ENCODE results near the gene EFNA3.
"Not testable (repeated sequence)": the region's sequence is repeated elsewhere in the genome, so short reads cannot be mapped to it uniquely, and the experiment has no call there.

The EFNA3 gene

DNA sequence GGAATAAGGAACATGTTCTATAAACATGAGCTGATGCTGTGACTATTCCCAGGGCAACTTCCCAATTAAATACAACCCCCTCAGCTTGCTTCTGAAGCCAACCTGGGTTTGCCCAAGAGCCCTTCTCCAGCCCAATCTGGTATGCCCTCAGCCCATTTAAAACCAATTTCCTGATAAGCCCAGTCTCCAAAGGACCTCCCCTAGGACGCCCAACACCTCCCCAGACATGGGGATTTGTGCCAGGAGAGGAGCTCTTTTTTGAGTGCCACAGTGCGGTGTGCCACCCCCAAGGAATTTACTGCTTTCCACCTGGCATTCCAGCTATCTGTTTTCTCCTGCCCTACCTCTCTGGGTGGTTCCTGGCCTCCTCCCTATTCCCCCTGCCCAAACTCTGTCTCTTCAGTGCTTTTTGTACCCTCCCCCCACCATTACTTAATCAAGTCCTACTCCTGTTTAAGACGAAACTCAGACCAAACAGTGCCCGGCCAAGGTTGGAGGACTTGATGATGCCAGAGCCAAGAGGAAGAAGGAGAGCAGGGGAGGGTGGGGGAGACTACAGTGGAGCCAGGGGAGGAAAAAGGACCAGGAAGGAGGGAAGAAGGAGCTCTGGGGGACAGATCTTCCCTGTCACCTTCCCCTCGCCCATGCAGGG, 37.6 kb downstream of the EFNA3 start:
- DNase-seq: no peak

DNA sequence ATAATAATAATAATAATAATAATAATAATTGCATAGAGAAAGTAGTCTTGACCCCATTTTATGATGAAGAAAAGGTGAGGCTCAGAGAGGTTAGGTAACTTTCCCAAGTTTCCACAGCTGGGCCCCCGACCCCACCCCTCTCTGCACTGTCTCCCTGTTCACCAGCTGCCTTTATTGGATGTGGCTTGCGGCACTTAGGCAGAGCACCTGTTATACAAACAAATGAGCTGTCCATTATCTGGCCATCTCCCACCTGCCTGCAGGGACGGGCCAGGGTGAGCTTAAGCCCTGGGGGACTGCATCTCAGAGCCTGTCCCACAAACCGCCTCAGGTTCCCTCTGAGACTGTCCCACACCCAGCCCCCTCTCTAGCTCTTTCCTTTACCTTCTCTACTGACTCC, 39.0 kb downstream of the EFNA3 start:
- DNase-seq: peak; percentile 11 to 57 (median 56)

DNA sequence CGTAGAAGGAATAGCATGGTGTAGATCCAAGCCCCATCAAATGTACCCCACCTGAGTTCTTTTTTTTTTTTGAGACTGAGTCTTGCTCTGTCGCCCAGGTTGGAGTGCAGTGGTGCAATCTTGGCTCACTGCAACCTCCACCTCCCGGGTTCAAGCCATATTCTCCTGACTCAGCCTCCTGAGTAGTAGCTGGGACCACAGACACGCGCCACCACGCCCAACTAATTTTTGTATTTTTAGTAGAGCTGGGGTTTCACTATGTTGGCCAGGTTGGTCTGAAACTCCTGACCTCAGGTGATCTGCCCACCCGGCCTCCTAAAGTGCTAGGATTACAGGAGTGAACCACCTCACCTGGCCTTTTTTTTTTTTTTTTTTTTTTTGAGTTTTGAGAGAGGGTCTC, 39.5 kb downstream of the EFNA3 start:
- DNase-seq: not testable (repeated sequence)

DNA sequence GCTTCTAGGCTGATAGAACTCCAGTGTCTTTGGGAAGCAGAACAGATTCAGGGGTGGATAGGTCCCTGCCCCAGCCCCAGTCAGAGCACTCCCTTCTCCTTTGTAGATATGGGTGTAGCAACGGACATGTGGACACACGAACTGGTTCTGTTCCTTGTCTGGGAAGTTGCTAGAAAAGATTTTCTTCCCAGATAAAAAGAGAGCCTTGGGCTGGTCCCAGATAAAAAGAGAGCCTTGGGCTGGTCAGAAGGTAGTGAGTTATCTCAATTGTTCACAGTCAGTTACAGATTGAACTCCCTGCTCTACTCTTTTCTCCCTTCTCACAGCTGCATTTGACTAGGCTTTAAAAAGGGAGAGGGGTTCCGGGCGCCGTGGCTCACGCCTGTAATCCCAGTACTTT, 41.6 kb downstream of the EFNA3 start:
- no peak for DNase-seq

DNA sequence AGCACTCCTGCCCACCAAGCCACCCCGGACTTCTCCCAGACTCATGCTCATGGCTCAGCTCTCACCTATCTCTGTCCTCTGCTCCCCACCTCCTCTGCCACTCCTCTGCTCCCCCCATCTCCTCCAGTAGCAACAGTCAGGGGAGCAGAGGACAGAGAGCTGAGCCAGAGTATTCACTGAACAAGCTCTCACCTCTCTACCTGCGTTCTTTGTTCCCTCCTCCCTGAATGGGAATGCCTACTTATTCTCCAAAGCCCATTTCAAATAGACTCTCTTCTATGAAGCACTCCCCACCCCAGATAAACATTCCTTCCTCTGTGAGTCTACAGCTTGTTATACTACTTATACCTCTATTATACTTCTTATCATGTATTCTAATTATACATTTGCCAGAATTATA, 42.6 kb downstream of the EFNA3 start:
- DNase-seq: no peak

DNA sequence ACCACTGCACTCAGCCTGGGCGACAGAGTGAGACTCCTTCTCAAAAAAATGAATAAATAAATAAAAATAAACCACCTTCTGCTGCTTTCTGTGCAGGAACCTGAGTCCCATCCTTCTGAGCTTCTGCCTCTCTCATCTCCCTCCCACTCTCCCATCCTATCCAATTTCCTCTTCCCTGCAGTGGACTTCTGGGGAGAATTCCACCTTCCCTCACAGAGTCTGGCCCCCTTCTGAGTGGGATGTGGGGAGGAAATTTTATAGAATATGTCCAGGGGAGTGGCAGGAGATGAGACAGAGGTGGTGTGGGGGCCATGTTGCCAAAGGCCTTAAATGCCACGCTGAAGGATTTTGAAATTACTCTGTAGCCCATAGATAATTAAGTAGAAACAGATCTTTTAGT, 43.7 kb downstream of the EFNA3 start:
- DNase-seq: no peak

DNA sequence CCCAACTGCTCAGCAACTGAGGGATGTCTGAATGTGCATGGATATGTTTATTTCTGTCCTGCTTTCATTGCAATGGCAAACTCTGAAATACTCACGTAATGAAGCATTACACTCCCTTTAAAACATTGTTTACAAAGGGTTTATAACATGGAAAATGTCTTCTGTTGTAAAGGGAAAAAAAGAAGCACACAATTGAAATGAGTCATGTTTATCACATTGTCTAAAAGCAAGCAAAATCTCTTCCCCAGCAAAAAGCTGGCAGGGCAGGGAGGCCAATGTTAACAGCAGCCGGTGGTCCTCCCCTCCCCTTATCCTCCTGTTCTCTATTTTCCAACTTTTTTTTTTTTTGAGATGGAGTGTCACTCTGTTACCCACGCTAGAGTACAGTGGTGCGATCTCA, 45.2 kb downstream of the EFNA3 start:
- DNase-seq: no peak

DNA sequence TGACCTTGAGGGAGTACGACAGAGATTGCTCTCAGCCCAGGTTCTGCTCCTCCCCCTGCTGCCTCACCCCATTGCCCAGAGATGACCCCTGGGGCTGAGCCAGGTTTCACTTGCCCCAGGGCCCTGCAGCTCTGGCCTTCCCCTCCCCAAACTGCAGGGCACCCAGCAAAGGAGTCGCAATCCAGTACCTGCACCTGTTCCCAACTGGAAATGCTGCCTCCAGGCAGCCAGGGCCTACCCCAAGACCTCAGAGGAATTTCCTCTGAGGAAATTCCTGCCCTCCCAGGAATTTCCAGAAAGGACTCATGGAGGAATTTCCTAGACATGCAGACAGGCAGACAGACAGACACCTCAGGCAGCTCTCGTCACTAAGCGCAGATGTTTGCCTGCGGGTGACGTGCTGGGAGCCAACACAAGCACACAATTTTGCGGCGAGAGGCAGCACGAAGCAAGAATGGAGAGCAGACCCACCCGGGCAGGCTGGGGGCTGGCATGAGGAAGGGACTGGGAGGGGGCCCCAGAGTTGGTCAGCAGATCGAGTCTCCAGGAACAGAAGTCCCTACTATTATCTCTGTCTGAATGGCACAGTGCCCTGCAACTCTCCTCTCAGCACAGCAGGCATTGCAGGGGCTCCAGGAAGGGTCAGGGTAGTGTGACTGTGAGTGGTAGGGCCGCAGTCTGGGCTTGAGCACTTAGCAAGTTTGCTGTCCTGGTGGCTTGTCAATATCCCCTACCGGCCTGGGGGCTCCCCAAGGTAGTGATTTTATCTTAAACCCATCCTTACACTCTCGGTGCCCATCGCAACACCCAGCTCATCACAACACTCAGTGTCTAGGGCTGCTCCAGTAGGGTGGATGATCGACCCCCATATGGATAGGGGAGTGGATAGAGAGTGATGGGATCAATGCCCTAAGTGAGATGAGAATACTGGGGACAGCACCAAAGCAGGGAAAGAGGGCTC, 46.1 kb downstream of the EFNA3 start:
- DNase-seq: no peak

DNA sequence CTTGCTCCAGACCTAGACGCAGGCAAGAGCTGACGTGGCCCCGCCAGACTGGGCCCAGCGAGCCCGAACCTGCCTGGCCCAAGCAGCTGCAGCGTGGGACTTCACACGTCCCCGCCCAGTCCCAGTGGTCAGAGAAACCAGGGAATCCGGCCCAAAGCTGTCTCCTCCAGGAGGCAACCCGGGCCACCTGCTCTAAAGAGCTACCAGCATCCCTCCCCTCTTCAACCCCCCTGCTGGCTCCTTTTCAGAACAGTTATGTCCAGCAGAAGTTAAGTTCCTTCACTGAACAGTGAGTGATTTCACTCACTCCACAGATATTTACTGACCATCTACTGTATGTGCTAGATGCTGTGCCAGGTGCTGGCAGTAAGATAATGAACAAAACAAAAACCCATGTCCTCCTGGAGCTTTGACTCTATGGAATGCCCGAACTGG, 46.9 kb downstream of the EFNA3 start:
- DNase-seq: no peak

DNA sequence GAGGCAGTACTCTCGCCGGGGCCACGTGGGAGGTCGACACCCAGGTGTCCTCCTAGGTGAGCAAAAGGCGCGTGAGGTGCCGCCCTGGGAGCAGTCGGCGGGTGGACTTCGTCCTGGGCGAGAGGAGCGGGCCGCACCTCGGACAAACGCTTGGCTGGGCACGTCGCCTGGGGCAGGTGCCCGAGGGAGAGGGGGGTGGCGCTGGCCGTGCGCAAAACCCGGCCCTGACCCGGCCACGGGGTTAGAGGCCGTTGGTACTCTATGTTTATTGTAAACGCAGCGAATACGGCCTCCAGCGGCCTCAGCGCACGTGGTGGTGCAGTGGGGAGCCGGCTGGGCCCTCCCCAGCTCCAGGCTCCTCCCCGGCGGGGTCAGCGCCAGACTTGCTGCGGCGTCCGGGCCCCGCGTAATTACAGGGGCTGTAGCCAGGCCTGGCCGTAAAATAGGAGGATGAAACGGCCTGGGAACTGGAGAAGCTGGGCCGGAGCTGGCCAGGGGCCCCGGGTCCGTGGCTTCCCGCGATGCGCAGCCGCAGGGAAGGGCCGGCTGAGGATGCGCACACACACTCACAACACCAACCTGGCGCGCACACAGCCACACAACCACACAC, 47.4 kb downstream of the EFNA3 start:
- peak in 2 of 3 experiments; percentile 86 to 92 for DNase-seq

DNA sequence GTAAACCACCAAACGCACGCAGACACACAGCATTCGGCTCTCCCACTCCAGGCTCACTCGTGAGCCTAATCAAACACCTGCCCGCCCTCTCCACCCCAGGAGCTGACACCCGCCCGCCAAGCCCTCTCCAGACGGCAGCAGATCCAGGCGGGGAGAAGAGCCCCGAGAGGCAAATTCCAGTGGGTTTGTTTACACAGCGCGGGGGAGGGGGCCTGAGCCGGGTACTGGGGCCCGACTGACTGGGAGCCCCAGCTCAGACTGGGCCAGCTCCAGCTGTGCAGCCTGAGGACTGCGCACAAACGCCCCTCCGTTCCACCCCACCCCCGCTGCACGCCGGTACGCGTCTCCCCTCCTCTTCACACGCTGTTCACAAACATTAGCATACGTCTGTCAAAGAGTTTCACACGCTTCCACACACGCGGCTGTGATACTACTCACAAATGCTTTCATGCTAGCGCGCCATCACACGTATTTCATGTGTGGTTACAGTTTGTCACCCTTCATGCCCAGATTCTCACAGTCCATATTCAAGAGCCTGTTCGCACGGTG, 48.0 kb downstream of the EFNA3 start:
- DNase-seq: peak; percentile 58 to 92 (median 86)

DNA sequence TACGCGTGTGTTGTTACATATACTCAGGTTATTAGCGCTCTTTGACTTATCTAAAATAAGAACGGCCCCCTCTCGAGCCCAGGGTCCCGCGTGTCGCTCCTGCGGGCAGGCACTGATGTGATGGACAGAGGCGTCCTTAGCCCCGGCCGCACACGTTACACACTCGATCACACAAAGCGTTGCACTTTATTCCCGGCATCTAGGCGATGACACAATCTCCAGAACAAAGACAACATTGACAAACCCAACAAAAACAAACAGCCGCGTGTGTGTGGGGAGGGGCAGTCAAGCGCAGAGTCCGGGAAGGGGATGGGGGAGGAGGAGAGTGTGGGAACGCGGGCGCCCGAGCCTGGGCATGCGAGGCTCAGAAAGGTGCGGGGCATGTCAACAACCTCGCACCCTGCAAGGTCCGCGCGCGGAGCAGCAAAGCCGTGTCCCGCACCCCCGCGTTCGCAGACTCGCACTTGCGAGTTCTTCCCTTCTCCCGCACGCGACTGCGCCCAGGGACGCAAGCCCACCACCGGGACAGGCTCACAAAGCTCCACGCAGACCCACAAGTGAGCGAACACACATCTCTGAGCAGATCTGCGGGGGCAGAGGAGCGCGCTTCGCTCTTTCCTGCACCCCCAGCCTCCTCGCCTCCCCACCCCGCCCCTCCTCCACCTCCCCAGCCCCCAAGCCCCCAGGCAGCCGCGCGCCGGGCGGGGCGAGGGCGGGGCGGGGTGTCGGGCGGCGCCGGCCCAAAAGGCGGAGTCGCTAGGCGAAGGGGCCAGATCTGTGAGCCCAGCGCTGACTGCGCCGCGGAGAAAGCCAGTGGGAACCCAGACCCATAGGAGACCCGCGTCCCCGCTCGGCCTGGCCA, 48.7 kb downstream of the EFNA3 start, which contains the start of gene EFNA1:
EFNA1 (plus strand) TSS at position 772 of the 862 bp plus-strand sequence. CDS start 102 bp downstream, outside the sequence.
- peak; percentile 58 to 79 (median 70) for DNase-seq

DNA sequence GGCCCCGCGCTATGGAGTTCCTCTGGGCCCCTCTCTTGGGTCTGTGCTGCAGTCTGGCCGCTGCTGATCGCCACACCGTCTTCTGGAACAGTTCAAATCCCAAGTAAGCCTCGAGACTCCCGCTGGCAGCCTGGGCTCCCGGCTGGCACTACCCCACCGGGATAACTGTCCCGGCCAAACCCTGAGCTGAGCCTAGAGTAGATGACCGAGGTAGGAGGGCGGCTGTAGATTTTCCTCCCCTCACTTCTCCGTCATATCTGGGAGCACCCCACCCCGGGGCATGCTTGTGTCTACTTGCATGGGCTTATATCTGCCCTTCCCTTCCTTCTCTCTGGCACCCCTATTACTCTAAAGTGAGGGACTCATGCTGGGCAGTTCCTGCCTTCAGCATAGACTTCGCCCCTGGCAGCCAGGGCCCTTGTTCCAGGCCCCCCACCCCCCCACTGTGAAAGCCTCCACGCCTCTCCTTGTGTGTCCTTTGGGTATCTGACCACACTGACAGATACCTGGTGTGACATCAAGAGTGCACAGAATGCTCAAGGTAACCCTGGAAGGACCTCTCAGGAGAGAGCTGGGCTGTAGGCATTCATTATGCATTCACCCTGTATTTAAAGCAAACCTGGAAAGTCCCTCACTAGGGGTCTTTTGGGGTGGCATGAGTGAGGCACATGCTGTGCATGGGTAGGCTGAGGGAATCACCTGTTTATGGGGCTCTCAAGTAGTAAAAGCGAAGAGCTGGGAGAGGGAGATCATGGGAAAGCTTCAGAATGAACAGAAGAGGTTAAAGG, 49.5 kb downstream of the EFNA3 start:
- DNase-seq: peak in 1 of 3 experiments; percentile 47

DNA sequence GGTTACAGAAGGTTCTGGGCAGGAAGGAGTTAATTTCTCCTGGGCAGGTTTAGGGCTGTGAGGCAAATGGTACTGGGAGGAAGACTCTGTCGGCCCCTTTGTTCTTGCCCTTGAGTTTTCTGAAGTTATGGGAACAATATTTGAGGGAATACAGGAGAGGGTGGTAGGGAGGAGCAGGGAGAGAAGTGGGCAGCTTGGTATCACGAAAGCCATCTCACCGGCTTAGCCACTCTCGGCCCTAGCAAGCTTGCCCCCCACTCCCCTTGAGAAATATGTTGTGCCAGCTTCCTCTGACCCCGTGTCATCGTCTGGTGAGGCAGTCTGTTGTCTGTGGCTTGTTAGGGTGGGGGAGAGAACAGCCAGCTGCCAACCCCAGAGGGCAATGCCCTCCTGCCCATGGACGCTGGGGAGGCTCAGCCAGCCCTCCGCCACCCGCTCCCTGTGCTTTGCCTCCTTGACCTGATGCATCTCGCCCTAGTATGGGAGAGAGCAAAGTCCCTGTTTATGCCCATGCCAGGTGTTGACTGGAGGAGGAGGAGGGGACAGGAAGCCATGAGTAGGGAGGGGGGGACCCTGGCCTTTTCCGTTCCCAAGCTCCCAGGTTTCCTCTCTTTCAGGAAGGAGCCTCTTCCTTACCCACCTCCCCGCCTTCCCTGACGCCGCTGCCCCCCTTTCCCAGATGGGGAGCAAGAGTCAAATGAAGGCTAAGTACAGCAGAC, 50.3 kb downstream of the EFNA3 start:
- peak in 2 of 3 experiments; percentile 57 to 69 for DNase-seq

DNA sequence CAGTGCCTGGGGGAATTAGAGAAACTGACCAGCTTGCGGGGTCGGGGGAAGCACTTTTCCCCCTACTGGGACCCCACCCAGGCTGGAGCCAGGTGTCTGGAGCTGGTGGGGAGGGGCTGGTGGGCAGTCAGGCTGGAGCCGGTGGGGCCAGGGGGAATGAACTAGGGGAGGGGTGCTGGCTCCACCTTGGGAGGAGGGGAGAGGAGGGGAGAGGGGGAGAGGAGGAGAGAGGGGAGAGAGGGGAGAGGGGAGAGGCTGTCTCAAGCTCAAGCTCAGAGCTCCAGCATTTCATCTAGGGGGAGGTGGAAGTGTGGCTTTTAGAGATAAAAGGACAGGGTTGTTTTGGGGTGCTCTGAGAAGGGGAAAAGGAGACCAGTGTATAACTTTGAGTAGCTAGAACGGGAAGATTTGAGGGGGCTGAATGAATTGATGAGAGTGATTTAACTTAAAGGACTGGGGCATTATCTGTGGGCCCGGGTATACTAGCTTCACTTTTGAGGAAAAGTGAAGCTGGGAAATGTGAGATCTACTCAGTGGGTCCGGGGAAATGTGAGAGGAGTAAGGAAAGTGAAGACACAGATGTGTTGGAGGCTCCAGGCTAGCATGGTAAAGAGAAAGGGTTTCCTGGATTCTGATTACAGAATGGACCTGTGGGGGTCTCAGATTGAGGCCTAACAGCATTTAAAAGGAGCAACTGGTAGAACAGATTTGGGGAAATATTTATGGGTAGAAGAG, 51.8 kb downstream of the EFNA3 start:
- peak in 2 of 3 experiments; percentile 53 to 67 for DNase-seq

DNA sequence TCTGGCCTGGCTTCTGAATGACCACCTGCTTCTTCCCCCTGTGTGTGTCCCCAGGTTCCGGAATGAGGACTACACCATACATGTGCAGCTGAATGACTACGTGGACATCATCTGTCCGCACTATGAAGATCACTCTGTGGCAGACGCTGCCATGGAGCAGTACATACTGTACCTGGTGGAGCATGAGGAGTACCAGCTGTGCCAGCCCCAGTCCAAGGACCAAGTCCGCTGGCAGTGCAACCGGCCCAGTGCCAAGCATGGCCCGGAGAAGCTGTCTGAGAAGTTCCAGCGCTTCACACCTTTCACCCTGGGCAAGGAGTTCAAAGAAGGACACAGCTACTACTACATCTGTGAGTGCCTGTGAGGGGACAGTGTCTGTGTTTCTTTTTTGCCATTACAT, 52.6 kb downstream of the EFNA3 start:
- DNase-seq: no peak

DNA sequence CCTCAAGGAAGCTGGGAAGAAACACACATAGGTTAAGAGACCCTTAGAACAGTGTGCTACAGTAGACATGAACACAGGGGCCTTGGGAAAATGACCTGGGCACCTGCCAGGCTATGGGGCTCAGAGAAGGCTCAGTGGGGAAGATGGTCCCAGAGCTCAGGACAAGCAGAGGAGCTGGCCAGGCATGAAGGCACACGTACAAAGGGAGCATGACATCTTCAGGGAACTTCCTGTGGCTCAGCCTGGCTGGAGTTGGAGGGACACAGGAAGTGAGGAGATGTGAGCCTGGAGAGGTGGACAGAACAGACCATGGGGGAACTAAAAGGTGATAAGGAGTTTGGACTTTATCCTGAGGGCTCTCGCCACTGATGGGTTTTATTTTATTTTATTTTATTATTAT, 53.2 kb downstream of the EFNA3 start:
- DNase-seq: no peak

DNA sequence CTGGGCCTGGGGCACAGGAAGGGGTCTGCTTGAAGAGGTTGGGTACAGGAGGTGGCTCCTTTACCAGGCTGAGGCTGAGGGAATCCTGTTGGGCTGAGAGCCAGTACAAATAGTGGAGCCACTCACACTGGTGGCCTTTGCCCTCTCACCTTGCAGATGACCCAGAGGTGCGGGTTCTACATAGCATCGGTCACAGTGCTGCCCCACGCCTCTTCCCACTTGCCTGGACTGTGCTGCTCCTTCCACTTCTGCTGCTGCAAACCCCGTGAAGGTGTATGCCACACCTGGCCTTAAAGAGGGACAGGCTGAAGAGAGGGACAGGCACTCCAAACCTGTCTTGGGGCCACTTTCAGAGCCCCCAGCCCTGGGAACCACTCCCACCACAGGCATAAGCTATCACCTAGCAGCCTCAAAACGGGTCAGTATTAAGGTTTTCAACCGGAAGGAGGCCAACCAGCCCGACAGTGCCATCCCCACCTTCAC, 55.2 kb downstream of the EFNA3 start:
- no peak for DNase-seq

DNA sequence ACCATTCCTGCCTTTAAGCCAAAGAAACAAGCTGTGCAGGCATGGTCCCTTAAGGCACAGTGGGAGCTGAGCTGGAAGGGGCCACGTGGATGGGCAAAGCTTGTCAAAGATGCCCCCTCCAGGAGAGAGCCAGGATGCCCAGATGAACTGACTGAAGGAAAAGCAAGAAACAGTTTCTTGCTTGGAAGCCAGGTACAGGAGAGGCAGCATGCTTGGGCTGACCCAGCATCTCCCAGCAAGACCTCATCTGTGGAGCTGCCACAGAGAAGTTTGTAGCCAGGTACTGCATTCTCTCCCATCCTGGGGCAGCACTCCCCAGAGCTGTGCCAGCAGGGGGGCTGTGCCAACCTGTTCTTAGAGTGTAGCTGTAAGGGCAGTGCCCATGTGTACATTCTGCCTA, 55.7 kb downstream of the EFNA3 start:
- DNase-seq: no peak

All from NCI-H1417 (cell line).